Muscle of leg (tissue), 11 donors: ENCODE results near the gene ZNF506. TPM values are rescaled to one million over a fixed set of nuclear protein-coding genes. Genes with fewer than 3 reads are reported as not detected.
"Not testable (repeated sequence)": the region's sequence is repeated elsewhere in the genome, so short reads cannot be mapped to it uniquely, and the experiment has no call there.

Experiments used
- DNase-seq: peaks from one replicate; pipeline ENCODE4 v3.0.0; 2013
- H3K27ac ChIP-seq: one replicate; pipeline ENCODE4 v1.5.1; 2013; ENCODE audit warnings: mild to moderate bottlenecking, low read length, control low read depth
- H3K27me3 ChIP-seq: one replicate; pipeline ENCODE4 v1.6.1; 2013; ENCODE audit warnings: low read length; ENCODE audit not compliant: control insufficient read depth, insufficient read depth
- H3K36me3 ChIP-seq: one replicate; pipeline ENCODE4 v1.6.1; 2013; ENCODE audit warnings: low read length; ENCODE audit not compliant: control insufficient read depth, insufficient read depth
- H3K4me1 ChIP-seq: one replicate; pipeline ENCODE4 v1.6.1; 2013; ENCODE audit warnings: low read length; ENCODE audit not compliant: control insufficient read depth, insufficient read depth
- H3K4me3 ChIP-seq: one replicate; pipeline ENCODE4 v1.5.1; 2013; ENCODE audit warnings: low read length, control low read depth
- H3K9me3 ChIP-seq: replicated peaks from 2 replicates; pipeline ENCODE4 v1.6.1; 2013; ENCODE audit warnings: low read depth, low read length; ENCODE audit not compliant: control insufficient read depth
- WGBS: methylation state at CpG from one replicate; pipeline ENCODE4 v1.1.5; 2013; ENCODE audit warnings: missing lambda C conversion rate; ENCODE audit not compliant: insufficient coverage; 5-methylcytosine and 5-hydroxymethylcytosine counted together
- polyA plus RNA-seq, 8 donors: library from polyadenylated mRNA; unstranded; fragments of 120-200 nt; gene quantifications; one replicate each; pipeline versions ENCODE4 v1.2.1 to v1.2.3, GENCODE V29; 2013; ENCODE audit warnings: inconsistent platforms in 1 of 8, low replicate concordance in 1 of 8; ENCODE audit not compliant: insufficient read length in 8 of 8, insufficient read depth in 1 of 8
- total RNA-seq: library from RNA; stranded (reverse); fragments of 120-200 nt; gene quantifications from one replicate; pipeline ENCODE4 v1.2.4, GENCODE V29; 2013

ZNF506 gene
- total and polyA plus RNA-seq, 9 donors = 12.7 to 21.7 (median 15.2) TPM

DNA sequence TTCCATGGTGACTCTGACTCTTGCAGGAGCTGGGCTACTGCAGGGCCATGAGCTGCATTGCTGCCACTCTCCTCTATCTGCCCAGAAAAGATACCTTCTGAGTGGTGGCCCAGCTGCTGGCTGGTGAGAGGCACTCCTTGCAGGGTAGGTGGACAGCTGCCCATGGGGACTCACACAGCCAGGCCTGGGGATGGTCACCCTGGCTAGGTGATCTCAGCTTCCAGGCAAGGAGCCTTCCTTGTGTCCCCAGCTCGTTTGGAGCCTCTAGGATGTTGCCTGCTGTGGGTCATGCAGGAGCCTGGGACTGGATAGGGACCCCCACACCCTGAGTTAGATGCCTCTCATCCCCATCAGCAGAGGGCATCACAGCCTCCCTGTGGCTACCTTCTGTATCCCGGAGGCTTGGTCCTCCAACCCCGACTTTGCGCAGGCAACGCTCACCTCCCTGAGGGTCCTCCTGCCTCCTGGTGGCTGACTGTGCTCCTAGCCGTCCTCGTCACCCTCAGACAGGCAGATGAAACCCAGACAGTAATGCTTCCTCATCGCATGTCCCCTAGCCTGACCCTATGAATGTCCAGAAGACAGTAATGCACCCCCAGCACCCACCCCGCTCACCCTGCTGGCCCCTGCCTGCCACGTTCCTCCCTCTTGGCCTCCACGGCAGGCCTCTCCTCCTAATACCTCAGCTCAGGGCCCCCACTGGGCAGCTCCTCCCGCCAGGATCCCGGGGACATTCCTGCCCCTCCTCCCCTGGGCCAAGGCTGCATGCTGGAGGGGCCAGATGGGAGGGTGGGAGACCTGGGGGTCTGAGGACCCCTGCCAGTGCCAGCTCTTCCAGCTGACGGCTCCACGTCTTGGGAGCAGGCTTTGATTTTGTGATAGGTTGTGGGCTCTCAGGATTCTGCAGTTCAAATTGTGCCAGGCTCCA lies 75.0 kb downstream of the ZNF506 start:
- DNase-seq = no peak
- no peak overlapping the region for H3K27ac ChIP-seq
- no peaks in the 10 kb centered on the region for H3K4me1 ChIP-seq
- H3K36me3 ChIP-seq = no peaks in the 10 kb centered on the region
- peaks cover 3% of the 10 kb centered on the region for H3K27me3 ChIP-seq
- WGBS = 66% methylated on average over 10 of the region's 15 CpGs
- no peaks in the 10 kb centered on the region for H3K9me3 ChIP-seq
- H3K4me3 ChIP-seq = no peak overlapping the region

DNA sequence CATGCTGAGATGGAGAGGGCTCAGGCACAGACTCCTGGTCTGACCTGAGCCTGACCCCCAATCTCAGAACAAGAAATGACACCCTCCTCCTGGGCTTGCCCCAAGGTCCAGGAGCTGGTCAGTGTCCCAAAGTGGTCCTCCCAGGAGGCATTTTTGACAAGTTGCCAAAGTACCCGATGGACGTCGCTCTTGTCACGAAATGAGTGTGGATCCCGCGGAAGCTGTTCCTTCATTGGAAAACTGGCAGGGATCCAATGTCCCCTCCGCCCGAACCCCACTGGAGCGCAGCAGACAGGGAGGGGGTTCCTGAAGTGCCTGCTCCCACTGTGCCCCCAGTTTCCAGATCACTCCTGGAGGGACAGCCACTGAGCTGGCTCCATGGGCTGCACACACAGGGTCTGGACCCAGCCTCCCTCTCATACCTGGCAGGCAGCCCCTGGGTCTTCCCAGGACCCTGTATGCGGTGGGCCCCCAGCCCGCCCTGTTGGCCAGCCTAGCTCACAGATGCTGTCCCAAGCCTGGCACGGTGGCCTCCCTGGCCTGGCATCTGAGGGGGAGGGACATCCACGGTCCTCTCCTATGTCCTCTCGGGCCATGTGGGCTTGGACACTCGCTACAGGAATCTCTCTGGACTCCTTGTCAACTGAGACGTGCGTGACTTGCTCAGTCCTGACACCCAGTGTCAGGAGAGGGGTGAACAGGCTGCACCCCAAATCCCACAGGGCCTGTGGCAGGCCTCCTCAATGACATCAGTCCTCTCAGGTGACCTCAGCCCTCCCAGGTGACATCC lies 75.9 kb downstream of the ZNF506 start:
- no peak for DNase-seq
- no peak overlapping the region for H3K27ac ChIP-seq
- H3K4me3 ChIP-seq = no peak overlapping the region
- peaks cover 3% of the 10 kb centered on the region for H3K27me3 ChIP-seq
- no peaks in the 10 kb centered on the region for H3K9me3 ChIP-seq
- no peaks in the 10 kb centered on the region for H3K36me3 ChIP-seq
- WGBS = 64% methylated on average over 17 of the region's 17 CpGs
- no peaks in the 10 kb centered on the region for H3K4me1 ChIP-seq

DNA sequence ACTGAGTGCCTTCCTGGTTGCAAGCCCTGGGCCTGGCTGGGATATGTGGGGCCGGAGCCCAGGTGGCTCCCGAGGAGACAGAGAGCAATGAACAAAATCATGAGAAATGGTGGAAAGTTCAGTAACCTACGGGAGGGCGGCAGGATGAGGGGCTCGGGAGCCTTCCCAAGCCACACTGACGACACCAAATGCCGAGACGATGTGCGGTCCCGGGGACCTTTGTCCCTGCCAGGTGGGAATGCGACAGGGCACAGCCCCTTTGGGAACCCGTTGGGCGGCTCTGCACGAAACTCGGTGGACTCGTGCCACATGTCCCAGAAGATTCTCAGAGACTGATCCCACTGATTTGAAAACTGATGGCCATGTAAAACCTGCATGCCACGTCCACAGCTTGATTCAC lies 76.9 kb downstream of the ZNF506 start:
- WGBS = 82% methylated on average over 17 of the region's 17 CpGs
- DNase-seq = no peak
- Histone ChIP-seq H3K4me3 (no peak overlapping the region), H3K4me1 (no peaks in the 10 kb centered on the region), H3K27ac (no peak overlapping the region), H3K27me3 (peaks cover 3% of the 10 kb centered on the region), H3K9me3 (no peaks in the 10 kb centered on the region), H3K36me3 (no peaks in the 10 kb centered on the region)

GRCh38 chr19:19743921-19744320 lies 77.6 kb downstream of the ZNF506 start:
- H3K27ac ChIP-seq, H3K4me1 ChIP-seq, H3K4me3 ChIP-seq, DNase-seq, H3K9me3 ChIP-seq, H3K27me3 ChIP-seq, H3K36me3 ChIP-seq: not testable (repeated sequence)
- WGBS = 60% methylated on average over 1 of the region's 6 CpGs

DNA sequence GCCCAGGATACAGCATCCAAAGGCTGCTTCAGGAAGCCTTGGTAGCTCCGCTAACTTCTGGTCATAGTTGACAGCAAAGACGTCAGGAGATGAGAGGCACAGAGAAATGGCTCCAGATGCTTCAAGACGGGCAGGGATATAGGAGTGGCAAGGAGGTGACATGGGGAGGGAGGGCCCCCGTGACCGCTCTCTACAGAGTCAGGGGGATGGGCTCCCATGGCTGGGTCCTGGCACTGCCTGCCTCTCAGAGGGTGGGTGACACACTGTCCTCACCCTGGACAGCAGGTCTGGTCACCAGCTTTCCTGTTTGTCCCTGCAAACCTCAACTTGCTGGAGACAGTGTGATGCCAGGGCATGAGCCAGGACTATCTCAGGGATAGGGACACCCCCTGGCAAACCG lies 78.4 kb downstream of the ZNF506 start:
- H3K4me1 ChIP-seq = no peaks in the 10 kb centered on the region
- no peaks in the 10 kb centered on the region for H3K36me3 ChIP-seq
- no peak overlapping the region for H3K27ac ChIP-seq
- peaks cover 3% of the 10 kb centered on the region for H3K27me3 ChIP-seq
- DNase-seq = no peak
- H3K4me3 ChIP-seq = no peak overlapping the region
- no peaks in the 10 kb centered on the region for H3K9me3 ChIP-seq
- 78% methylated on average over 6 of the region's 6 CpGs for WGBS

GRCh38 chr19:19742773-19743172 lies 78.8 kb downstream of the ZNF506 start:
- no peak for DNase-seq
- no peaks in the 10 kb centered on the region for H3K9me3 ChIP-seq
- peaks cover 3% of the 10 kb centered on the region for H3K27me3 ChIP-seq
- no peaks in the 10 kb centered on the region for H3K4me1 ChIP-seq
- no peaks in the 10 kb centered on the region for H3K36me3 ChIP-seq
- no peak overlapping the region for H3K27ac ChIP-seq
- no peak overlapping the region for H3K4me3 ChIP-seq
- 74% methylated on average over 9 of the region's 9 CpGs for WGBS

Other genes starting within 250 kb of the ZNF506 start
- 1.5 TPM for gene PBX4, start 203.1 kb downstream of the ZNF506 start, total RNA-seq
- 1 to 10 TPM; 1.6 to 3.1 (median 2.3) TPM for gene PBX4, start 203.1 kb downstream of the ZNF506 start, polyA plus RNA-seq
- gene LPAR2, start 193.5 kb downstream of the ZNF506 start, total RNA-seq = 2.2 TPM
- gene LPAR2, start 193.5 kb downstream of the ZNF506 start, polyA plus RNA-seq = 10 to 100 TPM in 1 of 8 donors, 1 to 10 TPM in 7; 3.0 to 12.2 (median 6.3) TPM
- 2.0 TPM for gene GMIP, start 178.1 kb downstream of the ZNF506 start, total RNA-seq
- 1 to 10 TPM; 2.3 to 5.1 (median 3.6) TPM for gene GMIP, start 178.1 kb downstream of the ZNF506 start, polyA plus RNA-seq
- gene ATP13A1, start 158.1 kb downstream of the ZNF506 start, total RNA-seq = 14.6 TPM
- gene ATP13A1, start 158.1 kb downstream of the ZNF506 start, polyA plus RNA-seq = 10 to 100 TPM; 20.7 to 36.6 (median 27.8) TPM
- gene ZNF101, start 152.9 kb downstream of the ZNF506 start, total RNA-seq = 5.6 TPM
- gene ZNF101, start 152.9 kb downstream of the ZNF506 start, polyA plus RNA-seq = 1 to 10 TPM; 4.6 to 7.6 (median 5.7) TPM
- 9.1 TPM for gene ZNF14, start 88.6 kb downstream of the ZNF506 start, total RNA-seq
- 1 to 10 TPM; 3.6 to 5.6 (median 4.9) TPM for gene ZNF14, start 88.6 kb downstream of the ZNF506 start, polyA plus RNA-seq
- gene ZNF253, start 44.1 kb upstream of the ZNF506 start, total RNA-seq = 15.5 TPM
- gene ZNF253, start 44.1 kb upstream of the ZNF506 start, polyA plus RNA-seq = 10 to 100 TPM in 7 of 8 donors, 1 to 10 TPM in 1; 7.4 to 14.0 (median 11.2) TPM
- 10.5 TPM for gene ZNF93, start 79.2 kb upstream of the ZNF506 start, total RNA-seq
- 10 to 100 TPM in 4 of 8 donors, 1 to 10 TPM in 4; 8.1 to 11.8 (median 9.8) TPM for gene ZNF93, start 79.2 kb upstream of the ZNF506 start, polyA plus RNA-seq
- 4.8 TPM for gene ZNF682, start 217.8 kb upstream of the ZNF506 start, total RNA-seq
- 1 to 10 TPM; 3.1 to 8.8 (median 5.6) TPM for gene ZNF682, start 217.8 kb upstream of the ZNF506 start, polyA plus RNA-seq